GM19099 (cell line): ENCODE results near the gene CENPVL3.
"Not testable (repeated sequence)": the region's sequence is repeated elsewhere in the genome, so short reads cannot be mapped to it uniquely, and the experiment has no call there.

Experiments
- POLR2A ChIP-seq: IDR thresholded peaks from 3 replicates; pipeline ENCODE4 v1.6.1; 2011; ENCODE audit warnings: low read depth; ENCODE audit not compliant: insufficient read length; ENCODE audit errors: extremely low read depth

The CENPVL3 gene

GRCh38 chrX:51618241-51619155 is at the start of gene CENPVL3:
Gene CENPVL3, minus strand, starts transcription at chrX:51618912. Its CDS starts 39 bp downstream, at chrX:51618873.
- TF ChIP-seq POLR2A = not testable (repeated sequence)

GRCh38 chrX:51665981-51666380 is 47.3 kb upstream of the CENPVL3 start:
- no peak for TF ChIP-seq POLR2A

GRCh38 chrX:51643377-51643776 is 24.7 kb upstream of the CENPVL3 start:
- TF ChIP-seq POLR2A = no peak

- no peak for TF ChIP-seq POLR2A
These were observed 22.8 kb upstream of the CENPVL3 start for GRCh38 chrX:51641421-51642021.

- no peak for TF ChIP-seq POLR2A
These were observed 4.2 kb downstream of the CENPVL3 start for GRCh38 chrX:51614353-51615012.

- TF ChIP-seq POLR2A = no peak
These were observed 9.9 kb downstream of the CENPVL3 start for GRCh38 chrX:51608766-51609165.

GRCh38 chrX:51608126-51608525 is 10.6 kb downstream of the CENPVL3 start:
- no peak for TF ChIP-seq POLR2A

- no peak for TF ChIP-seq POLR2A
These were observed 12.3 kb downstream of the CENPVL3 start for GRCh38 chrX:51606446-51606845.

- no peak for TF ChIP-seq POLR2A
These were observed 19.8 kb downstream of the CENPVL3 start for GRCh38 chrX:51598899-51599298.

- no peak for TF ChIP-seq POLR2A
These were observed 46.8 kb downstream of the CENPVL3 start for GRCh38 chrX:51571874-51572273.

GRCh38 chrX:51569561-51569960 is 49.2 kb downstream of the CENPVL3 start:
- TF ChIP-seq POLR2A = no peak

- TF ChIP-seq POLR2A = no peak
These were observed 50.1 kb downstream of the CENPVL3 start for GRCh38 chrX:51568586-51568985.
